Caki2 (cell line): ENCODE measurements around the gene ADSS1. TPM values are rescaled to one million over a fixed set of nuclear protein-coding genes. Genes with fewer than 3 reads are reported as not detected.

Experiments
- DNase-seq: peaks from one replicate; pipeline ENCODE4 v3.0.0-alpha.2; 2015; ENCODE audit warnings: low read depth
- in situ Hi-C: cut with HindIII; loops from 2 replicates; pipeline ENCODE4 v1.10.0; 2016; ENCODE audit warnings: low sequenced_read_pairs, low pct_unique_long_range_greater_than_20kb, mixed read lengths
- total RNA-seq: library from RNA; depleted of rRNA; stranded (reverse); fragments of >200 nt; shearing (Covaris generic); gene quantifications from 2 replicates; pipeline ENCODE4 v1.2.3, GENCODE V29; 2014; ENCODE audit warnings: low replicate concordance

The ADSS1 gene
- total RNA-seq, 1 experiment from 2014 or later, result 4.2 TPM

DNA sequence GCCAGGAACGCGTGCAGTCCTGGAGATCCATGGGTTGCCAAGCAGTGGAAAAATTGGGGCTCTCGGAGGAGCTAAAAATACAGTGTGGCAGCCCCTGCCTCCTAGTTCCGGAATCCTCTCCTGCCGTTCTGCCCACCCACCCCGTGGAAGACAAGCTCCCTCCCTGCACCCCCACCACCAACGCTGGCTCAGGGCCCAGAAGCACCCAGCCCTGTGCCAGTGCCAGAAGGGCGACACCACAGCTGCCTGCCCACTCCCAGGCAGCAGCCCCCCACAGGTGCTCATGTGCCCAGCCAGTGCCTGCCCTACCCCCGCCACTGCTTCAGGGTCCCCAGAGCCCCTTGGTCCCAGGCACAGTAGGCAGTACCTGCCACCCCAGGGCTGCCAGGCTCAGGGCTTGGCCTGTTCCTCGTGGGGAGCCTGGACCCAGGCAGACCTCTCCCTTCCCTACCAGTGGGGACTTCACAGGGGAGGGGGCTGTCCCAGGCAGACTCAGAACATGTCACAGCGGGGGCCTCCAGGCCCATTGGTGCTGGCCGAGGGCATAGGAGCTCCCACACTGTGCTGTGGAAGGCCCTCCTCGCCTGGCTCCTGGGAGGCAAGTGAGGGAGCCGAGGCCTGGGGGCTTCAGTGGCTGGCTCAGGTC is 27.2 kb upstream of the ADSS1 start:
- in situ Hi-C loops, result no loop called here

GRCh38 chr14:104697317-104697703 is 26.7 kb upstream of the ADSS1 start:
- in situ Hi-C loops, result no loop called here
- no peak for DNase-seq

More for the DNA sequence above, 27.2 kb upstream of the ADSS1 start:
- DNase-seq, result no peak

- DNase-seq, result no peak
- in situ Hi-C loops, result no loop called here
Measured at GRCh38 chr14:104697892-104698583, 26.0 kb upstream of the ADSS1 start.

GRCh38 chr14:104698688-104699425 is 25.2 kb upstream of the ADSS1 start:
- in situ Hi-C loops, result no loop called here
- no peak for DNase-seq

GRCh38 chr14:104699426-104699748 is 24.6 kb upstream of the ADSS1 start:
- no peak for DNase-seq
- in situ Hi-C loops, result no loop called here

GRCh38 chr14:104700225-104700651 is 23.8 kb upstream of the ADSS1 start:
- in situ Hi-C loops, result no loop called here
- no peak for DNase-seq

- no peak for DNase-seq
- in situ Hi-C loops, result no loop called here
Measured at GRCh38 chr14:104700747-104701217, 23.2 kb upstream of the ADSS1 start.

- in situ Hi-C loops, result no loop called here
- DNase-seq, result no peak
Measured at GRCh38 chr14:104701383-104702076, 22.5 kb upstream of the ADSS1 start.

DNA sequence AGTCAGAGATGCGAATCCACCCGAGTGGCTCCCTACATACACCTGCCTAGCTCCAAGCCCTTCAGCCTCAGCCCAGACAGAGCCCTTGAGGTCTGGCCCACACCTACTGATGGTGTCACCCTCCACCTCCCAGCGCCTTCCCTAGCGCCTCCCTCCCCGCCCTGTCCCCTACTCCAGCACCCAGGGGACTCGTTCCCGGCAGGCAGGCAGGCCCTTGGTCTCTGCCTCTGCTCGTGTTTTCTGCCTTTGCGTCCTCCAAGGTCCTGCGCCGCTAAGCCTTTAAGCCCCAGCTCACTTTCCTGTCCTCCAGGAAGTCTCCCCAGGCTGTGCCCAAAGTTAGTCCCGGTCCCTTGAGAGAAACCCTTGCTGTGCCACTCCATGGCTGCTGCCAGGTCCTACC is 21.9 kb upstream of the ADSS1 start:
- DNase-seq, result no peak

GRCh38 chr14:104702673-104703072 is 21.4 kb upstream of the ADSS1 start:
- in situ Hi-C loops, result no loop called here
- DNase-seq, result no peak

More for the DNA sequence above, 21.9 kb upstream of the ADSS1 start:
- in situ Hi-C loops, result no loop called here

- in situ Hi-C loops, result no loop called here
- no peak for DNase-seq
Measured at GRCh38 chr14:104703269-104703668, 20.8 kb upstream of the ADSS1 start.

GRCh38 chr14:104704252-104704651 is 19.8 kb upstream of the ADSS1 start:
- no peak for DNase-seq
- in situ Hi-C loops, result no loop called here

- DNase-seq, result no peak
- in situ Hi-C loops, result no loop called here
Measured at GRCh38 chr14:104705340-104706047, 18.5 kb upstream of the ADSS1 start.

DNA sequence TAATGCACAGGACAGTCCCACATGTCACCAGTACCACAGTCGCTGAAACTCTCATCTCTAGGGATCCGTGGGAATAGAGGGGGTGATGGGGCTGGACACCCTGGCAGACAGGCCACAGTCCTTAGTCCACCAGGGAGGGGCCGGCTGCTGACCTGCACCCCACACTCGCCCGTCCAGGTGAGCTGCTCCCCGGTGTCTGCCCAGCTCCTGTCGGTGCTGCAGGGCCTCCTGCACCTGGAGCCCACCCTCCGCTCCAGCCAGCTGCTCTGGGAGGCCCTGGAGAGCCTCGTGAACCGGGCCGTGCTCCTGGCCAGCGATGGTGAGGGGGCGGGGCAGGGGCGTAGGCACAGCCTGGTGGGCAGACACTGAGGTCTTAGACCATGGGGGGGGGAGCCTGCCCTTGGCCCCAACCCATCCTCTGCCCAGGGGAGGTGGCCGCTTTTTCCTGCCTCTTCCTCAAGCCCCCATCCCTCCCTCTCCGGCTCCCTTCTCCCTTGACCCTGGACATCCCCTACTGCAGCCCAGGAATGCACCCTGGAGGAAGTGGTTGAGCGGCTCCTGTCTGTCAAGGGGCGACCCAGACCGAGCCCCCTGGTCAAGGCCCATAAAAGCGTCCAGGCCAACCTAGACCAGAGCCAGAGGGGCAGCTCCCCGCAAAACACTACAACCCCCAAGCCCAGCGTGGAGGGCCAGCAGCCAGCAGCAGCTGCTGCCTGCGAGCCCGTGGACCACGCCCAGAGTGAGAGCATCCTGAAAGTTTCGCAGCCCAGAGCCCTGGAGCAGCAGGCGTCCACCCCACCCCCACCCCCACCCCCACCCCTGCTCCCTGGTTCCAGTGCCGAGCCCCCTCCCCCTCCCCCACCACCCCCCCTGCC is 17.1 kb upstream of the ADSS1 start:
- no peak for DNase-seq
- in situ Hi-C loops, result no loop called here

GRCh38 chr14:104707608-104708595 is 16.1 kb upstream of the ADSS1 start:
- DNase-seq, result no peak
- in situ Hi-C loops, result no loop called here

DNA sequence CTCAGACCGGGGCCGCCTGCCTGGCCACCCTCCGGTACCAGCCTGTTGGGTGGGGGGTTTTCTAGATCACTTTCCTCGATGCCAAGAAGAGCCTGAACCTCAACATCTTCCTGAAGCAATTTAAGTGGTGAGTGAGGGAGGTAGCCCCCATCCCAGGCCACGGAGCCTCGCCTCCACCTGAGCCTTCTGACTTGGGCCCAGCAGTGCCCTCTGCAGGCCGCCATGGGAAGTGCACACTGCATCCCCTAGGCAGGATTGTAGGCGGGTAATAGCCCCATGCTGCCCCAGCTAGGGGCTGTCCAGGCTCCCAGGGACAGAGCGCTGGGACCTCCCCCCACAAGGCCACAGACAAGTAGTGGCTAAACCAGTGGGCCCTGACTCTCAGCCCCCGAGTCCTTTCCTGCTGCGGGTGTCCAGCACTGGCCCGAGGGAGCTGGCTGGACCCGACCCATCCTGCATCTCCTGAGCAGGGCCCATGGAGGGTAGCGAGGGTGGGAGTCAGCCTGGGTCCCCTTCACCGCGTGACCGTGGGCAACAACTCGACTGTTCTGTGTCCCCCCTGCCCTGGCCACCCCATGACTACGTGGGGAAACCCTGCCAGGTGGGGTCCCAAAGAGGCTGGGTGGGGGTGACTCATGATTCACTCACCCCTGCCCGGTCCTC is 15.3 kb upstream of the ADSS1 start:
- in situ Hi-C loops, result no loop called here
- peak; percentile 41 for DNase-seq
